ENCODE data around the gene HOXB3.

Gene HOXB3

GRCh38 chr17:48589831-48590606 is at the start of gene HOXB3:
Gene HOXB3, minus strand, starts transcription at chr17:48590241. Its CDS starts 37,767 bp downstream, at chr17:48552474.
- no peak for DNase-seq

- DNase-seq = peak; percentile 13
These were observed 49.1 kb upstream of the HOXB3 start for GRCh38 chr17:48639136-48639535.

GRCh38 chr17:48637323-48638260 is 47.6 kb upstream of the HOXB3 start:
- no peak for DNase-seq

GRCh38 chr17:48636177-48637018 is 46.4 kb upstream of the HOXB3 start:
- DNase-seq = peak; percentile 87

- no peak for DNase-seq
These were observed 44.6 kb upstream of the HOXB3 start for GRCh38 chr17:48634493-48635208.

- DNase-seq = no peak
These were observed 43.2 kb upstream of the HOXB3 start for GRCh38 chr17:48633266-48633677.

- DNase-seq = no peak
These were observed 42.7 kb upstream of the HOXB3 start for GRCh38 chr17:48632579-48633265.

GRCh38 chr17:48631693-48632578 is 41.9 kb upstream of the HOXB3 start:
- DNase-seq = no peak

- no peak for DNase-seq
These were observed 41.1 kb upstream of the HOXB3 start for GRCh38 chr17:48630925-48631692.

GRCh38 chr17:48630009-48630924 is 40.2 kb upstream of the HOXB3 start:
- no peak for DNase-seq

GRCh38 chr17:48629411-48629759 is 39.3 kb upstream of the HOXB3 start:
- no peak for DNase-seq

- DNase-seq = peak; percentile 35
These were observed 38.8 kb upstream of the HOXB3 start for GRCh38 chr17:48628649-48629410.

- DNase-seq = peak; percentile 35
These were observed 37.8 kb upstream of the HOXB3 start for GRCh38 chr17:48627623-48628521.

GRCh38 chr17:48627118-48627597 is 37.1 kb upstream of the HOXB3 start:
- no peak for DNase-seq

- peak; percentile 79 for DNase-seq
These were observed 36.4 kb upstream of the HOXB3 start, which contains the start of gene HOXB9 for GRCh38 chr17:48626245-48627117. Gene HOXB9, minus strand, starts transcription at chr17:48626358. Its CDS starts 89 bp downstream, at chr17:48626269.

All from NCI-H69 (cell line).